Endothelial cell of umbilical vein (primary cell): ENCODE results near the gene ATP6V0C. TPM values are rescaled to one million over a fixed set of nuclear protein-coding genes. Genes with fewer than 3 reads are reported as not detected.

Experiments
- BruUV-seq: library from RNA; stranded (reverse); fragments of 400-500 nt; replicated peaks from 2 replicates; lab custom pipeline; 2021; lab: Mats Ljungman, UMichigan
- CTCF ChIA-PET: fragments of 300-600, 350-600 bp; sonication (Branson Sonifier 250); formaldehyde crosslinking; loops from one replicate; lab custom pipeline; 2021; ENCODE audit warnings: antibody characterized with exemption, inconsistent platforms; lab: Charles Lee
- POLR2A ChIA-PET: fragments of 300-600, 350-600 bp; sonication (Branson Sonifier 250); formaldehyde crosslinking; loops from one replicate; lab custom pipeline; 2021; ENCODE audit warnings: antibody characterized with exemption, inconsistent platforms; lab: Charles Lee
- DNase-seq: peaks from one replicate; pipeline ENCODE4 v3.0.0-alpha.2; 2011; ENCODE audit warnings: low read depth, low spot score
- FAIRE-seq: peaks from 2 replicates; lab custom pipeline; 2011; peaks lifted over from hg19 to GRCh38; lab: Jason Lieb, UNC
- H2AFZ ChIP-seq: 2 replicates; pipeline ENCODE4 v1.6.0; 2012; ENCODE audit warnings: low read depth, low read length, control low read depth, inconsistent platforms
- H3K27ac ChIP-seq: 2 replicates; pipeline ENCODE4 v1.5.1; 2011; ENCODE audit warnings: low read depth, mild to moderate bottlenecking, control low read depth, low read length, moderate library complexity; ENCODE audit not compliant: insufficient read depth
- H3K27me3 ChIP-seq, 2 experiments: 2 replicates each; pipeline versions ENCODE4 v1.6.0 to v1.6.1; 2011; ENCODE audit warnings: low read length in 2 of 2, mixed read lengths in 1 of 2; ENCODE audit not compliant: control insufficient read depth in 2 of 2, insufficient read depth in 2 of 2
- H3K36me3 ChIP-seq, 2 experiments: 2 replicates in 1 of 2; 3 replicates in 1 of 2; pipeline ENCODE4 v1.5.1; 2011; ENCODE audit warnings: low read length in 2 of 2, mild to moderate bottlenecking in 1 of 2, moderate library complexity in 1 of 2; ENCODE audit not compliant: control insufficient read depth in 2 of 2, insufficient read depth in 2 of 2; ENCODE audit errors: extremely low read depth in 1 of 2
- H3K4me1 ChIP-seq: 3 replicates; pipeline ENCODE4 v1.5.1; 2011; ENCODE audit warnings: mild to moderate bottlenecking, low read length; ENCODE audit not compliant: control insufficient read depth, insufficient read depth; ENCODE audit errors: extremely low read depth
- H3K4me2 ChIP-seq: 2 replicates; pipeline ENCODE4 v1.6.1; 2011; ENCODE audit warnings: low read length, control low read depth, mixed read lengths; ENCODE audit not compliant: insufficient read depth
- H3K4me3 ChIP-seq, 3 experiments: fragments of 200-600 bp in 1 of 3; sonication (generic), shearing (Covaris generic) in 1 of 3; replicated peaks in 1 of 3; 2 replicates each; pipeline ENCODE4 v1.5.1; 2011 to 2016; ENCODE audit warnings: control low read depth in 3 of 3, low read length in 3 of 3, mild to moderate bottlenecking in 2 of 3, inconsistent platforms in 1 of 3, low read depth in 1 of 3, moderate library complexity in 1 of 3; ENCODE audit not compliant: insufficient read depth in 1 of 3
- H3K79me2 ChIP-seq: 2 replicates; pipeline ENCODE4 v1.6.0; 2012; ENCODE audit warnings: low read length, inconsistent platforms; ENCODE audit not compliant: control insufficient read depth, insufficient read depth
- H3K9ac ChIP-seq: replicated peaks from 2 replicates; pipeline ENCODE3; 2011; ENCODE audit warnings: low read length, control low read depth; ENCODE audit not compliant: insufficient read depth; ENCODE audit errors: extremely low read depth
- H3K9me1 ChIP-seq: replicated peaks from 3 replicates; pipeline ENCODE4 v1.6.0; 2011; ENCODE audit warnings: mild to moderate bottlenecking, low read length; ENCODE audit not compliant: control insufficient read depth, insufficient read depth; ENCODE audit errors: extremely low read depth
- H3K9me3 ChIP-seq: replicated peaks from 2 replicates; pipeline ENCODE4 v1.5.1; 2012; ENCODE audit warnings: low read length, inconsistent platforms; ENCODE audit not compliant: control insufficient read depth, insufficient read depth
- H4K20me1 ChIP-seq: replicated peaks from 2 replicates; pipeline ENCODE3; 2011; ENCODE audit warnings: mild to moderate bottlenecking, low read length; ENCODE audit not compliant: control insufficient read depth, insufficient read depth; ENCODE audit errors: extremely low read depth
- EZH2 ChIP-seq: IDR thresholded peaks from 2 replicates; pipeline ENCODE4 v1.6.1; 2012; ENCODE audit warnings: borderline replicate concordance, low read depth, mild to moderate bottlenecking, moderate library complexity, low read length, inconsistent platforms; ENCODE audit not compliant: severe bottlenecking
- FOS ChIP-seq: IDR thresholded peaks from 2 replicates; pipeline ENCODE4 v1.6.1; 2011; ENCODE audit warnings: mild to moderate bottlenecking, low read length, moderate library complexity, borderline replicate concordance; ENCODE audit not compliant: insufficient read depth
- GATA2 ChIP-seq: IDR thresholded peaks from 2 replicates; pipeline ENCODE4 v1.7.0; 2011; ENCODE audit warnings: low read depth, mild to moderate bottlenecking, moderate library complexity, mixed read lengths, low read length; ENCODE audit not compliant: insufficient read length, insufficient read depth
- JUN ChIP-seq: IDR thresholded peaks from 2 replicates; pipeline ENCODE4 v1.6.1; 2011; ENCODE audit warnings: borderline replicate concordance, low read depth; ENCODE audit not compliant: insufficient read length, insufficient read depth
- MYC ChIP-seq: IDR thresholded peaks from one replicate; pipeline ENCODE4 v1.6.1; 2011; ENCODE audit warnings: mild to moderate bottlenecking, low read depth, low read length
- POLR2A ChIP-seq: IDR thresholded peaks from 2 replicates; pipeline ENCODE4 v1.6.1; 2012; ENCODE audit warnings: low read depth, mild to moderate bottlenecking, control low read depth, low read length
- POLR2AphosphoS5 ChIP-seq: IDR thresholded peaks from 2 replicates; pipeline ENCODE4 v1.6.1; 2012; ENCODE audit warnings: low read depth, mild to moderate bottlenecking, control low read depth, low read length, moderate library complexity; ENCODE audit not compliant: insufficient read depth
- dilution Hi-C: fragments of 300-500 bp; cut with MboI; formaldehyde crosslinking; loops from one replicate; pipeline ENCODE4 v1.15.0; 2019; ENCODE audit warnings: low sequenced_read_pairs; ENCODE audit not compliant: extremely low pct_ligation_motif_present
- intact Hi-C: fragments of 100-400 bp; cut with micrococcal nuclease; formaldehyde crosslinking; loops from one replicate; pipeline ENCODE4 v1.10.0; 2022
- polyA plus RNA-seq, 4 experiments: library from polyadenylated mRNA; depleted of rRNA in 3 of 4; stranded (reverse) in 3 of 4; unstranded in 1 of 4; fragments of >200 nt; gene quantifications; 2 replicates each; pipeline versions ENCODE4 v1.2.1 to v1.2.3, GENCODE V29; 2011 to 2012; ENCODE audit warnings: missing spikeins in 1 of 4
- total RNA-seq: library from RNA; stranded (reverse); gene quantifications from 2 replicates; pipeline ENCODE4 v1.2.3, GENCODE V29; 2021
- TF ChIP-seq, protein P1 (sequence below), 2 donors: IDR thresholded peaks; 1 replicate in 1 of 2; 2 replicates in 1 of 2; pipeline ENCODE4 v1.5.1; 2011; ENCODE audit warnings: low read length in 2 of 2, mild to moderate bottlenecking in 2 of 2, moderate library complexity in 2 of 2, control low read depth in 1 of 2, inconsistent platforms in 1 of 2, low read depth in 1 of 2; ENCODE audit not compliant: insufficient read depth in 1 of 2; ENCODE audit errors: extremely low read depth in 1 of 2
- TF ChIP-seq, protein P2 (sequence below): IDR thresholded peaks from 2 replicates; pipeline ENCODE4 v1.6.1; 2011; ENCODE audit not compliant: insufficient read depth, insufficient read length

ATP6V0C gene
- total and polyA plus RNA-seq, 2 donors (not counting 3 experiments of a cell fraction or from before 2014, with no cell fraction given) = 146 to 194 TPM

DNA sequence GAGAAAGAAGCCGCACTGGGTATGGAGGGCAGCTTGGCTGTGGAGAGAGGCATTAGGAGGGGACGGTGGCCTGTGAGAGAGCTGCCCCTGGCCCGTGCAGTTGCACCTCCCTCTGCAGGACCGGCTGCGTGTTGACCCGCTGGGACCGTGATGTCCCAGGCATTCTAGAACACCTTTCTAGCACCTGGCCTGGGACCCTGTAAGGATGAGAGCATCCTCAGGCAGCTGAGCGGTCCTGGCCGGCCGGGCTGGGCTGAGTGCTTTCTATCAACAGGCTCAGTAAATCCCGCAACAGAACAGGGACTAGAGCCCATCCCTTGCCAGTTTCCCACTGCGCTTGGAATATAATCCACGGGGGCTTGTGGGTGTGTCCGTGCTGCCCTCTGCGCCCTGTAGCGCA is 24.2 kb upstream of the ATP6V0C start:
- no peak overlapping the region for H3K4me3 ChIP-seq
- H3K4me1 ChIP-seq = no peaks in the 10 kb centered on the region
- intact Hi-C loops = no loop called here
- no peak overlapping the region for H3K27ac ChIP-seq
- no peak for DNase-seq
- CTCF ChIA-PET = interaction anchor here (2.4 kb wide), 1 partner anchor 12 kb away, joined by 14 read pairs; no protein-coding TSS in a partner anchor
- H2AFZ ChIP-seq = no peak overlapping the region
- no peak for FAIRE-seq
- no peak for TF ChIP-seq EZH2
- TF ChIP-seq MYC = no peak
- TF ChIP-seq FOS = no peak
- TF ChIP-seq JUN = no peak
- no peaks in the 10 kb centered on the region for H3K27me3 ChIP-seq
- no peaks in the 10 kb centered on the region for H4K20me1 ChIP-seq
- no peaks in the 10 kb centered on the region for H3K9me1 ChIP-seq
- dilution Hi-C loops = no loop called here
- H3K79me2 ChIP-seq = peaks cover 6% of the 10 kb centered on the region
- no TSS peak for BruUV-seq
- no peaks in the 10 kb centered on the region for H3K9me3 ChIP-seq
- H3K36me3 ChIP-seq = no peaks in the 10 kb centered on the region
- no peak overlapping the region for H3K9ac ChIP-seq
- H3K4me2 ChIP-seq = no peak overlapping the region
- POLR2A ChIA-PET = interaction anchor here (0.7 kb wide), 1 partner anchor 17 kb away, joined by 3 read pairs; no protein-coding TSS in a partner anchor

DNA sequence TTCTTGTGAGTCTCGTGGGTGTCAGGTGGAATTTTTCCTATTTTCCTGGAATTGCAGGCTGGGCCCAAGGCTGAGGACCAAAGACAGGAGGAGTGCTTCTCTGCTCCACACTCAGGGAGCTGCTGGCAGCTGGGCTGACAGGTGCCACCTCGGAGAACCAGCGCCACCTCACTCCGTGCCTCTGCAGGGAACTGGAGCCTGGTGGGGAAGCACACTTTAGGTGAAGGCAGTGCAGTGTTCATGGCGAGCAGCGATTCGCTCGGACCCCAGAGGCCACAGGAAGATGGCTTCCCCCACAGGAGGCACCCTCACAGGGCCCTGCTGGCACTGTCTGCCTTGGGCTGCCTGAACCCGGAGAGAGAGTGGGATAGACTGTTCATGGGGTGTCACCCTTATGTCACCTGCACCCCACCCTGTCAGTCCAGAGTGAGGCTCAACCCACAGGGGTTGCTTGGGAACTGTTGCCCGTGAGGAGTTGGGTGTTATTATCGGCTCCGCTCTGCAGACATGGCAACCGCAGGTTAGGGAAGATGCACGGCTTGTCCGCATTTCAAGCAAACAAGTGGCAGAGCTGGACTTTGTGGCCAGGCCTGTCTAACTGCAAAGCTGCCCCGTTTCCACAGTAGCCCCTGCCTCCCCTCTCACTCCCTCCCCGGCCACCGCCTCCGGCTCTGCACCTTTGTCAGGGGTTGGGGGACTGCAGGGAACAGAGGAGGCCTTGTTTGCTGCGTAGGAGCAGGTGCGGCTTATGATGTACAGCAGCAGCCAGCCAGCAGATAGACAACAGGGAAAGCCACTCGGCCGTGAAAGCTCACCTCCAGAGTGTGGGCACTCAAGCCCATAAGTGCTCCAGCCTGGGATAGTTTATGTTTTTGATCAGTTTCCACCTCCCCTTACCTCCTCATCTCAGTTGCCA is 23.3 kb upstream of the ATP6V0C start:
- Histone ChIP-seq H3K9ac (no peak overlapping the region), H4K20me1 (no peaks in the 10 kb centered on the region), H3K4me2 (no peak overlapping the region), H3K27ac (no peak overlapping the region), H3K4me1 (no peaks in the 10 kb centered on the region), H3K36me3 (no peaks in the 10 kb centered on the region), H3K9me1 (no peaks in the 10 kb centered on the region), H2AFZ (no peak overlapping the region), H3K4me3 (no peak overlapping the region), H3K27me3 (no peaks in the 10 kb centered on the region), H3K79me2 (peaks cover 6% of the 10 kb centered on the region), H3K9me3 (no peaks in the 10 kb centered on the region)
- ChIA-PET POLR2A (no interaction called here), CTCF (interaction anchor here (1.6 kb wide), 1 partner anchor 11 kb away, joined by 8 read pairs; no protein-coding TSS in a partner anchor)
- dilution Hi-C loops (no loop called here), intact Hi-C loops (no loop called here)
- no TSS peak for BruUV-seq
- FAIRE-seq (no peak), DNase-seq (no peak)
- TF ChIP-seq, protein P1, sequence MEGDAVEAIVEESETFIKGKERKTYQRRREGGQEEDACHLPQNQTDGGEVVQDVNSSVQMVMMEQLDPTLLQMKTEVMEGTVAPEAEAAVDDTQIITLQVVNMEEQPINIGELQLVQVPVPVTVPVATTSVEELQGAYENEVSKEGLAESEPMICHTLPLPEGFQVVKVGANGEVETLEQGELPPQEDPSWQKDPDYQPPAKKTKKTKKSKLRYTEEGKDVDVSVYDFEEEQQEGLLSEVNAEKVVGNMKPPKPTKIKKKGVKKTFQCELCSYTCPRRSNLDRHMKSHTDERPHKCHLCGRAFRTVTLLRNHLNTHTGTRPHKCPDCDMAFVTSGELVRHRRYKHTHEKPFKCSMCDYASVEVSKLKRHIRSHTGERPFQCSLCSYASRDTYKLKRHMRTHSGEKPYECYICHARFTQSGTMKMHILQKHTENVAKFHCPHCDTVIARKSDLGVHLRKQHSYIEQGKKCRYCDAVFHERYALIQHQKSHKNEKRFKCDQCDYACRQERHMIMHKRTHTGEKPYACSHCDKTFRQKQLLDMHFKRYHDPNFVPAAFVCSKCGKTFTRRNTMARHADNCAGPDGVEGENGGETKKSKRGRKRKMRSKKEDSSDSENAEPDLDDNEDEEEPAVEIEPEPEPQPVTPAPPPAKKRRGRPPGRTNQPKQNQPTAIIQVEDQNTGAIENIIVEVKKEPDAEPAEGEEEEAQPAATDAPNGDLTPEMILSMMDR (IDR thresholded peaks at IDR 0.05; ENCODE audit: extremely low read depth in 1 of 2, insufficient read depth in 1 of 2, low read depth in 1 of 2, low read length in 2 of 2) = no peak
- no peak for TF ChIP-seq FOS
- no peak for TF ChIP-seq EZH2
- no peak for TF ChIP-seq JUN
- TF ChIP-seq MYC = no peak
- no peak for TF ChIP-seq GATA2
- TF ChIP-seq POLR2A = no peak
- no peak for TF ChIP-seq POLR2AphosphoS5
- TF ChIP-seq, protein P2, sequence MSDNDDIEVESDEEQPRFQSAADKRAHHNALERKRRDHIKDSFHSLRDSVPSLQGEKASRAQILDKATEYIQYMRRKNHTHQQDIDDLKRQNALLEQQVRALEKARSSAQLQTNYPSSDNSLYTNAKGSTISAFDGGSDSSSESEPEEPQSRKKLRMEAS = no peak
